ENCODE data around the gene CDHR5.

CDHR5 gene

DNA sequence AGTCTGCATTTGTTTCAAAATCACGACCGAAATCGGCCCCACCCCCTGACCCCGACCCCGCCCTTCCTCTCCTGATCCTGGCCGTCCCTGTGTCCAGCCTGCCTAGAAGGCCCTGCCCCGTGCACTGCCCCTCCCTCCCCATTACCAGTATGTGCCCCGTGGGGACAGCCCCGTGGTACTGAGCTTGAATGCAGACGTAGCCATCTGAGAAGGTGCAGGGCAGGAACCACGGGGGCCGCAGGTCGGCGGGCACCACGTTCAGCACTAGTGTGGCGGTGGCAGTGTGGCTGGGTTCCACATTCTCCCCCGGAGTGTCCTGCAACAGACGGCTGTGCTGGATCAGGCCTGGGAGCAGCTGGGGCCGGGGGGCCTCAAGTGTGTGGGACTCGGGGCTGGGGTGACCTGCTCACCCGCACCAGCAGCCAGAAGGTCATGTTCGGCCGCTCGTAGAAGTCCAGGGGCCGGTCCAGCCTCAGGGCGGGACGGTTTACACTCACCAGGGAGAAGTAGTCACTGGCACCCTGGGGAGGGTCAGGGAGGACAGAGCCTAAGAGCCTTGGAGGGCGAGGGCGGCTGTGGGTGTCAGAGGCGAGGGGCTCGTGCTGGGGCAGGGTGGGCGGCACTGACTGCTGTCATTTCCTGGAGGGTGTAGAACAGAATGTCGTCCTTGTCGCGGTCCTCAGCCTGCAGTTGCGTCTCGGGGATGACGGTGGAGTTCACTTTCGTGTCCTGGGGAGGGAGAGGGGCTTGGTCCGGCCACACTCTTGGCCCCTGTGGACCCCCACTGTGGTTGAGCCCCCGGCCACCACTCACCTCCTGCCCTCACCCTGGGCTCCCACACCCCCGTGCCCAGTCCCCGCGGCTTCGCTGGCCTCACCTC is 3.6 kb downstream of the CDHR5 start:
- DNase-seq, result no peak

DNA sequence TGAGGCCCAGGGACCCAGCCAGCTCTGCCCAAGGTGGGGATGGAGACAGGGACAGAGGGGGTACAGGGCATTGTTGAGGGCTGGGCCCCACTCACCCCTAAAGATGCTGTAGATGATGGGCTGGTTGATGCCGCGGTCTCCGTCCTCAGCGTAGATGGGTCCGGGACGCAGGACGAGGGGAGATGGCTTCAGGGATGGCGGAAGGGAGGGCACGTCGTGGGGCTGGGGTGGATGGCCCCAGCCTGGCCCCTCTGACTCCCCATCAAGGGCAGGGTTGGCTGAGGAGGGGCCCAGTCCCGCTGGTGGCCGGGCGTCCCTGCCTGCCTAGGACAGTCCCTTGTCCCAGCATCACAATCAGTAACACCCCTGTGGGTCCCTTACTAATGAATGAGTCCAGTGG is 4.6 kb downstream of the CDHR5 start:
- DNase-seq, result no peak

DNA sequence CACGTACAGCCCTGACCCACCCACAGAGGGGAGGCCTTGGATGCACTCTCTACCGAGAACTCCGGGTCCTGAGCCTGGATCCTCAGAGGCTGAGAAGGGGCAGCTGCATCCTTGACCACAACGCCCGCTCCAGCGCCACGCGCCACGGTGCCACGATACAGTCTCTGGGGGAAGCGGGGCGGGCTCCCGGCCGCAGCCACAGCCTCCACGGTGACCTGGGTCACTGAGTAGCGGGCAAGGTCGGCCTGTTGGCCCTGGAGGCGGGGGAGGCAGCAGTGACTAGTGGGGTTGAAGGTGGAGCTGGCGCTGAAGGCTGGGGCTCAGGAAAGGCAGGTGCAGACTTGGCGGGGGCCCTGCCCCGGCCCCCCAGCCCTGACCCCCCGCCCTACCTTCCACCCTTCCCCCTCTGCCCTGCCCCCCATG is 5.1 kb downstream of the CDHR5 start:
- DNase-seq, result no peak

DNA sequence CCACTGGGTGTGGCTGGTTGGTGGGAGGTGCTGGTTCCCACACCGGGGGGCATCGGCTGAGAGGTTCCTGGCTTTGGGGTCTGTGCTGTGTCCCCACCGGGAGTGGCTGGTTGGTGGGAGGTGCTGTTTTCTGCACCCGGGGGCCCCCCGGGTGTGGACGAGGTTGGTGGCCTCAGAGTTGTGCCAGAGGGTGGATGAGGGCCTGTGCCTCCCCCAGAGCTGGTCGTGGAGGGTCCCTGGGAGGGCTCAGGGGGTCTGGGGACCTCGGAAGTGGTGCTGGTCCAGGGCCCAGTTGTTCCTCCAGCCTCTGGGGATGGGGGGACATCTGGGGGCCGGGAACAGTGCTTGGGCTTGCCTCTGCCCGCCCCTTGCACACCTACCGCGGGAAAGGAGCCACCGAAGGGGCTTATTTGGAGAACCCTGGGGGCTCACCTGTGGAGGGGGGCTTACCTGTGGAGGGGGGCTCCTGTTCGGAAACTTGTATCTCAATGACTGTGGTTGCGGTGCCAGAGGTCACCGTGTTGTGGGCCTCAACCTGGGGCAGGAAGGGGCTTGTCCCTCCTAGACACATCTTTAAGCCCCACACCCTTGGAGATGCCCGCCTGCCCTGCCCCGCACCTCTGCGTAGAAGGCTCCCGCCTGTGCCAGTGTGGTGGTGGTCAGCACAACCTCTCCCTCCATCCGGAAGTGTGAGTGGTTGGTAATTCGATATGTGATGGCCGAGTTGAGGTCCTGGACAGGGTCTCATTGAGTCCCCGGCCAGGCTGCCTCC is 5.7 kb downstream of the CDHR5 start:
- DNase-seq, result no peak

DNA sequence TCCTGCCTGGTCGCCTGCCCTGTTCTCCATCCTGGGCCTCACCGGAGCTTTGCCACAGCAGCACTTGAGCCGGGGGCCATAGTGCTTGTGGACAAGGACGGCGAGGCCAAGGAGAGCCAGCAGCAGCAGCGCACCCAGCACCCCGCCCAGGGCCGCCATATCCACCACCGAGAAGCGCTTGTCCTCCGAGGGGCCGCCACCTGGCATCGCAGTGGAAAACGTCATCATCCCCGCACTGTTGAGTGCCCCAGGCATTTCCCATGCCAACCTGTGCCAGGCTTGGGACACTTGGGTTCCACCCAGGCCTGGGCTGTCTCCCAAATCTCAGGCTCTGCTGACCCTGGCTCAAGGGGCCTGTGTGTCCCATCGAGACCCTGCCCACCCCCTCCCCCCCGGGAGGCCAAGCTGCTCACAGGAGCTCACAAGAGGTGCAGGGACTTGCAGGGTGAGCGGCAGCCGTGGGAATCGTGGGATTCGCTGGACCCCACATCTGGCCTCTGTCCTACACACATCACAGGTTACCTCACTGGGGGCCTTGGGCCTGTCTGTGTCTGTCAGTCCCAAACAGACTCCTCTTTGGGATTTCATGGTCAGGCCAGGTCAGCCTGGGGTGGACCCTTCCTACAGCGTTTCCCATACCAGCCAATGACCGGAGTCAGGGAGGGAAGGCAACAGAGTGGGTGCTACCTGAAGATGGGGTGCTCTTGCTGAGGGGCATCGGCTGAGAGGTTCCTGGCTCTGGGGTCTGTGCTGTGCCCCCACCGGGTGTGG is 6.7 kb downstream of the CDHR5 start:
- DNase-seq, result no peak

DNA sequence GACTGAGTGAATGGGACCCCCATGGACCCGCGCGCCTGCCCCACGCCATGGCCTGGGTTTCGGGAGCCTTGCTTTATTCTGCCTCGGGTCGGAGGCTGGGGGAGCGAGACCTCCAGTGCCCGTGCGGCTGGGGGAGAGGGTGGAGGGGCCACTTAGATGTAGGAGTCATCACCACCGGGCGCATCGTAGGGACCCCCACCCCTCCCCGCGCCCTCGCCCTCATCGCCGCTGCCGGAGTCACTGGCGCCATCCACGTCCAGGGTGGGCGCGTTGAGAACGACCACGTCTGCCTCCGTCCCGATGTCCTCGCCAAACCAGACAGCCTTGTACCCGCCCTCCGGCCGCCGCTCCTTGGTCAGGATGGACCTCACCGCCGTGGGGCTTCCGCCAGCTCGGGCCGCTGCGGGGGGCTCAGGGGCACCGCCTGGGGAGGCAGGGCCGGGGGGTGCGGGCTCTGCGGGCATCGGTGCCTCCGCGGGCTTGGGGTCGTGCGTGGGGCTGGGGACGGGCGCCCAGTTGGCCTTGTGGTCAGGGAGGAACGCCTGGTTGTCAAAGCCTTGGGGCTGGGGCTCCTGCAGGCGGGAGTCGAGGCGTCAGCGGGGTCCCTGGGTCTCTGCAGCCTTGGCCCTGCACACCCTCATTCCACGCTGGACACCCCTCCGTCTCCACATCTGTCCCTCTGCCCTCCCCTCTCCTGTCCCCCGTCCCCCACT is 7.4 kb downstream of the CDHR5 start:
- DNase-seq, result no peak

DNA sequence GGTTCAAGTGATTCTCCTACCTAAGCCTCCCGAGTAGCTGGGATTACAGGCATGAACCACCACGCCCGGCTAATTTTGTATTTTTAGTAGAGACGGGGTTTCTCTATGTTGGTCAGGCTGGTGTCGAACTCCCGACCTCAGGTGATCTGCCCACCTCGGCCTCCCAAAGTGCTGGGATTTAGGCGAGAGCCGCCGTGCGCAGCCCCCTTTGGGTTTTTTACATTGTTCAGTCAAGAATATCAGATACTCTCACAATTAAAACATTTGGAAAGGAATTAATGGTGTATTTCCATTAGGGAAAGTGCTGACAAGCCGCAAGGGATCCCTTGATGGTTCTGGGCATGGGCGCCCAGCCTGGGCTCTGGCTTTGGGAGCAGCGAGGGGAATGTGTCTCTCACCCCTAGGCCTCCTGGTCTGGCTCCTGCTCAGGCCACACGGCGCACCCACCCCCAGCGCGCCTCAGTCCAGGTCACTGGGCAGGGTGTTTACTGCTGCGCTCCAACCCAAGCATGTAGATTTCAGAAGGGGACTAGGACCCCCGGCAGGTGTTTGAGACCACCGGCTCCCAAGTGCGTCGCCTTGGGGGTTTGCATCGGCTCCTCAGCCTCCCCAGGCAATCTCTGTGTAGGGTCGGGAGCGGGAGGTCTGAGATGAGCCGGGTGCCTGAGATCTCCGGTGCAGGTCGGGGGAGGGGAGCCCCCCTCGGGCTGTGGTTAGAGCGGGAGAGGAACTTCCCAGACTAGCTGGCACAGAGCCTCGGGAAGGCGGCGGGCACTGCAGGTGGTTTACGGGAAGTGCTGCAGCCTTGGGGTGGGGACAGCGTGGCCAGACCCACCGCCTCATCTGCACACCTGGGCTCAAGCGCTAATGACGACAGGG is 8.2 kb downstream of the CDHR5 start:
- DNase-seq, result no peak

DNA sequence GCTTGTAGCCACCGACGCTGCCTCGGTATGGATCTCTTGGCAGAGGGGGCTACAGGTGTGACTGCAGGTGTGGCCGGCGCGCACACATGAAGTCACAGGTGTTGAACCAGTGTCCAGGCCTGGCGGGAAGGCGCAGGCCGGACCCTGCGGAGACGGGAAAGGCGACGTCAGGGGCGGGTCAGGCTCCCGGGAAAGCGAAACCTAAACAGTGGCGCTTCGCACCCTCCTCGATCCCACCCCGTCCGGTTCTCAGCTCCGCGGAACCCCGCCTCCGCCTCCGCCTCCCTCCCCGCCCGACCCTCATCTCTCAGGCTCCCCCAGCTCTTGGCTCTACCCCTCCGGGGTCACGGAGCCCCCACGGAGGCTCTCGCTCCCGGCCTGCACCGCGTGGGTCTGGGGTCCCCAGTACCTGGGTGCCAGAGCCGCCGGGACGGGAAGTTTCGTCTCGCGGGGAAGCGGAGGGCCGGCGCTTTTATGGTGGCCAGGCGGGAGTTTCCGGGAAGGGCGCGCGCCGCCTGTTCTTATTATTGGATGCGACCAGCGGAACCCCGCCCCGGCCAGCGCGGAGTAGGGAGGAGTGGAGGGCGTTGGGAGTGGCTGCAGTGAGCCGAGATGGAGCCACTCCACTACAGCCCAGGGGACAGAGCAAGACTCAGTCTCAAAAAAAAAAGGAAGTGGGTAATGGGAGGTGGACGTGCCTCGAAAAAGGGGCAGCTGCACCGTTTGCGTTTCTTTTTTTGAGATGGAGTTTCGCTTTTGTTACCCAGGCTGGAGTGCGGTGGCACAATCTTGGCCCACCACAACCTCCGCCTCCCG is 9.0 kb downstream of the CDHR5 start, which contains the start of gene IRF7:
IRF7 (minus strand) TSS at position 447 of the 816 bp plus-strand sequence. CDS start 586 bp downstream, outside the sequence.
- DNase-seq, result peak; percentile 70

DNA sequence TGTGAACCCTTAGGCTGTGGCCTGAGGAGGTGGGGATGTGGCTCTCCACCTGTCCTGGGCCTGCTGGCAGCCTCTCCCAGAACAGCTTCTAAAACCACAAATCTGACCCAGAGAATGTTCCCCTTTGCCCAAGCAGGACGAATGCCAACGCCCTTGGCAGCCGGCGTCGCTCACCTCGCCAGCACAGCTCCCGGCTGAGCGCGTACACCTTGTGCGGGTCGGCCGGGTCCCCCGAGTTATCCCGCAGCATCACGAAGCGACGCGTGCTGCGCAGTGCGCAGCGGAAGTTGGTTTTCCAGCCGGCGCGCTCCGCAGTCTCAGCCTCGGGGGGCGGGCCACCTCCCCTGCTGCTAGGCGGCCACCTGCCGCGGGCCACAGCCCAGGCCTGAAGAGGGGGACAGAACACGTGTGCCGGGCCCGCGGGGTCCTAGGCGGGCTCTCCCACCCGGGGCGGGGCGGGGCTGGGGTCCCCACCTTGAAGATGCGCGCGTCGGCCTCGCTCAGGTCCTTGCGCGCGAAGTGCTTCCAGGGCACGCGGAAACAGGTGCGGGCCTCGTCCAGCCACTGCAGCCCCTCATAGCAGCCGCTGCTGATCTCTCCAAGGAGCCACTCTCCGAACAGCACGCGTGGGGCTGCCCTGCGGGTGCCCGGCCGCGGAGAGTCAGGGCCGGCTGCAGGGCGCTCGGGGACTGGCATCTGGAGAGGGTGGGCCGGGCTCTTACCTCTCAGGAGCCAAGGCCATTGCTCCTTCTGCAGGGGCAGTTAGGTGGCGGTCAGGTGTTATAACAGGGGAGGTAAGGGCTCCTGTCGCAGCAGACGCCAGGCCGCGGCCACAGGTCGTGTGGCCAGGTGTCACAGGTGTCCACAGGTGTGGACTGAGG is 9.9 kb downstream of the CDHR5 start:
- no peak for DNase-seq

GRCh38 chr11:614021-614622 is 10.6 kb downstream of the CDHR5 start:
- DNase-seq, result no peak

- DNase-seq, result no peak
Measured at GRCh38 chr11:613369-613968, 11.3 kb downstream of the CDHR5 start.

- no peak for DNase-seq
Measured at GRCh38 chr11:612961-613300, 11.8 kb downstream of the CDHR5 start.

- no peak for DNase-seq
Measured at GRCh38 chr11:612201-612960, 12.4 kb downstream of the CDHR5 start.

DNA sequence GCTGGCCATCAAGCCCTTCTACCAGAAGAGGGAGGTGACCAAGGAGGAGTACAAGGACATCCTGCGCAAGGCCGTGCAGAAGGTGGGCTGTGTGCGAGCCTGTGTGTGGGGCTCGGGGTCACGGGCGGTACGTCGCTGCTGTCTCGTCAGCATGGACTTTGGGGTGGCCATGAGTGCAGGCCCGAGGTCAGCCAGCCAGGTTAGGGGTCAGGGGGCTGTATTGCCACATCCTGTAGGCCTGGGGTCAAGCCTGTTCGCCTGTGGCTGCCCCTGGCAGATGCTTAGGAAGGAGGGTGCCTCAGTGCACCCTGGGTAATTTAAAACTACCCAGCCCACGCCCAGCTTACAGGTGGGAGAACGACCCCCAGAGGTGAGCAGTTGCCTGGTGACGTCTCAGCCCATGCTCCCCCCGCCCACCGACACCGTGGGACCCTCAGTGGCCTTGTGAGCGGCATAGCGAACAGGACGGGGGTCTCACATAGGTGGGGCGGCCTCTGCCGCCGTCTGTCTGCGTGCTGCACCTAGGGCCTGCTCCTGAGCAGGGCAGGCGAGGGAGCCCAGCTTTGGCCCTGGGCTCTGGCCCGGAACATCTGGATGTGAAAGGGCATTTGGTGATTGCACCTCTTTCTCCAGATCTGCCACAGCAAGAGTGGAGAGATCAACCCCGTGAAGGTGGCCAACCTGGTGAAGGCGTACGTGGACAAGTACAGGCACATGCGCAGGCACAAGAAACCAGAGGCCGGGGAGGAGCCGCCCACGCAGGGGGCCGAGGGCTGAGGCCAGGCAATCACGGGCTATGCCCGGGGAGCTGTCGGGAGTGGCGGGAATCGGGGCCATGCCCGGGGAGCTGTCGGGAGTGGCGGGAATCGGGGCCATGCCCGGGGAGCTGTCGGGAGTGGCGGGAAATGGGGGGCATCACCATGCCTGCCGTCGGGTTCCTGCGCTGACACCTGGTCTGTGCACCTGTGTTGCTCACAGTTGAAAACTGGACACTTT is 13.5 kb downstream of the CDHR5 start:
- DNase-seq, result no peak

- DNase-seq, result no peak
Measured at GRCh38 chr11:610146-610801, 14.5 kb downstream of the CDHR5 start.

- DNase-seq, result no peak
Measured at GRCh38 chr11:609341-609811, 15.4 kb downstream of the CDHR5 start.
